ENCODE measurements around the gene LCAT. TPM values are rescaled to one million over a fixed set of nuclear protein-coding genes. Genes with fewer than 3 reads are reported as not detected.

Gene LCAT
- total RNA-seq, 1 experiment from 2014 or later: 17.8 TPM

GRCh38 chr16:67917852-67918236 is 26.1 kb downstream of the LCAT start:
- peaks cover 7% of the 10 kb centered on the region; the same call in 1 of the 2 replicates for H3K4me1 ChIP-seq (ENCODE audit: insufficient read depth, low read length)
- Mint-ChIP-seq H3K27me3 (ENCODE audit: low read depth) (no peaks in the 10 kb centered on the region; the same call in 1 of the 2 replicates), H3K27ac (peak overlapping the region; percentile 55 to 93 (median 79); a peak in 6 of 7 replicates), H3K4me3 (no peak overlapping the region), H3K4me1 (peaks cover 20 to 23% of the 10 kb centered on the region in 2 experiments), H3K9me3 (no peaks in the 10 kb centered on the region), H3K36me3 (ENCODE audit: insufficient read depth in 1 of 3, low read depth in 3 of 3) (peaks cover 5 to 21% (median 8%) of the 10 kb centered on the region in 3 experiments; a peak in 5 of 7 replicates)
- no peaks in the 10 kb centered on the region for H3K27me3 ChIP-seq (ENCODE audit: insufficient read depth, low read length)
- H3K4ac ChIP-seq (ENCODE audit: low read depth, low read length): no peak overlapping the region
- no peaks in the 10 kb centered on the region for H3K23me2 ChIP-seq (ENCODE audit: insufficient read length, low read depth, low read length, poor library complexity, severe bottlenecking)
- H3T11ph ChIP-seq (ENCODE audit: low read length): no peak overlapping the region
- no peak overlapping the region for H2BK15ac ChIP-seq (ENCODE audit: low read depth, low read length)
- H2BK20ac ChIP-seq (ENCODE audit: low read depth, low read length, poor library complexity, severe bottlenecking): no peak overlapping the region
- H4K91ac ChIP-seq (ENCODE audit: insufficient read length, low read depth, low read length): no peak overlapping the region
- no peak overlapping the region for H4K5ac ChIP-seq (ENCODE audit: insufficient read length, low read depth, low read length)
- no peak overlapping the region for H3K23ac ChIP-seq (ENCODE audit: insufficient read length, low read depth, low read length)
- H4K20me1 ChIP-seq (ENCODE audit: control insufficient read depth, insufficient read depth, insufficient read length): no peaks in the 10 kb centered on the region
- no peak overlapping the region for H3K4me2 ChIP-seq (ENCODE audit: insufficient read depth, insufficient read length, low read length)
- H2BK5ac ChIP-seq (ENCODE audit: insufficient read length, low read length): no peak overlapping the region
- H2AFZ ChIP-seq (ENCODE audit: low read length): no peak overlapping the region
- no peak overlapping the region for H3K27ac ChIP-seq (ENCODE audit: insufficient read length, low read depth, low read length)
- H4K8ac ChIP-seq (replicated peaks; ENCODE audit: insufficient read length, low read depth, low read length): no peak overlapping the region
- H3K56ac ChIP-seq (ENCODE audit: insufficient read length, low read depth, low read length): no peak overlapping the region
- no peak overlapping the region for H3K18ac ChIP-seq (ENCODE audit: insufficient read length, low read depth, low read length)
- H3K9me3 ChIP-seq (ENCODE audit: control insufficient read depth, low read depth, low read length): no peaks in the 10 kb centered on the region
- no peak for DNase-seq
- H3K9ac ChIP-seq (ENCODE audit: extremely low read depth, insufficient read length, low read length): no peak overlapping the region
- WGBS (ENCODE audit: extremely low coverage, insufficient read length, low lambda C conversion rate): no CpG with 5 or more reads among the region's 4 CpGs
- H3K14ac ChIP-seq (ENCODE audit: insufficient read depth, low read length): no peak overlapping the region
- H3K79me2 ChIP-seq (ENCODE audit: insufficient read depth, low read length): no peaks in the 10 kb centered on the region
- no peak overlapping the region for H2AK5ac ChIP-seq (ENCODE audit: insufficient read length, low read length)
- no peak overlapping the region for H2BK12ac ChIP-seq (ENCODE audit: insufficient read length, low read depth, low read length)
- H3K79me1 ChIP-seq (ENCODE audit: insufficient read depth, low read depth, low read length, poor library complexity, severe bottlenecking): no peaks in the 10 kb centered on the region
- no peak overlapping the region for H2BK120ac ChIP-seq (ENCODE audit: low read depth, low read length, poor library complexity, severe bottlenecking)
- TF ChIP-seq, protein P1, sequence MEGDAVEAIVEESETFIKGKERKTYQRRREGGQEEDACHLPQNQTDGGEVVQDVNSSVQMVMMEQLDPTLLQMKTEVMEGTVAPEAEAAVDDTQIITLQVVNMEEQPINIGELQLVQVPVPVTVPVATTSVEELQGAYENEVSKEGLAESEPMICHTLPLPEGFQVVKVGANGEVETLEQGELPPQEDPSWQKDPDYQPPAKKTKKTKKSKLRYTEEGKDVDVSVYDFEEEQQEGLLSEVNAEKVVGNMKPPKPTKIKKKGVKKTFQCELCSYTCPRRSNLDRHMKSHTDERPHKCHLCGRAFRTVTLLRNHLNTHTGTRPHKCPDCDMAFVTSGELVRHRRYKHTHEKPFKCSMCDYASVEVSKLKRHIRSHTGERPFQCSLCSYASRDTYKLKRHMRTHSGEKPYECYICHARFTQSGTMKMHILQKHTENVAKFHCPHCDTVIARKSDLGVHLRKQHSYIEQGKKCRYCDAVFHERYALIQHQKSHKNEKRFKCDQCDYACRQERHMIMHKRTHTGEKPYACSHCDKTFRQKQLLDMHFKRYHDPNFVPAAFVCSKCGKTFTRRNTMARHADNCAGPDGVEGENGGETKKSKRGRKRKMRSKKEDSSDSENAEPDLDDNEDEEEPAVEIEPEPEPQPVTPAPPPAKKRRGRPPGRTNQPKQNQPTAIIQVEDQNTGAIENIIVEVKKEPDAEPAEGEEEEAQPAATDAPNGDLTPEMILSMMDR (conservative IDR thresholded peaks at IDR 0.05): no peak

Measured in H9 (cell line).